ENCODE data around the gene HCK. TPM values are rescaled to one million over a fixed set of nuclear protein-coding genes. Genes with fewer than 3 reads are reported as not detected.
"Not testable (repeated sequence)": the region's sequence is repeated elsewhere in the genome, so short reads cannot be mapped to it uniquely, and the experiment has no call there.

The HCK gene
- polyA plus RNA-seq, 1 donor: 3.5 TPM

DNA sequence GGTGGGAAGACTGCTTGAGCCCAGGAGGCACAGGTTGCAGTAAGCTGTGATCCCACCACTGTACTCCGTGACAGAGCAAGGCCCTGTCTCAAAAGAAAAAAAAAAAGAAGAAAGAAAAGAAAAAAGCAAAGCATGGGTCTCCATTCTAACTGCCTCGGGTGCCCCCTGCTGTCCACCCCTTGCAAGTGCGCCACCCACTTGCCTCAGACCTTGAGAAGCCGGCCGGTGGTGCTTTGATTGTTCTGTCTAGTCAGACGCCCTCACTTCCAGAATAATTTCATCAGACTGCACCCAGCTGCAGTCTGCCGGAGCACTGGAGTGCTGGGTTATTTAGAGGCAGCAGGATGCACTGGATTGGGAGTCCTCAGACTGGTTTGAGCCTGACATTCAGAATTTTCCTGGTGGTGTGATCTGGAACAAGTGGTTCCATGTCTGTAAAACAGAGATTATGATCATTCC, 39.9 kb downstream of the HCK start:
- DNase-seq (ENCODE audit: low read depth): no peak

DNA sequence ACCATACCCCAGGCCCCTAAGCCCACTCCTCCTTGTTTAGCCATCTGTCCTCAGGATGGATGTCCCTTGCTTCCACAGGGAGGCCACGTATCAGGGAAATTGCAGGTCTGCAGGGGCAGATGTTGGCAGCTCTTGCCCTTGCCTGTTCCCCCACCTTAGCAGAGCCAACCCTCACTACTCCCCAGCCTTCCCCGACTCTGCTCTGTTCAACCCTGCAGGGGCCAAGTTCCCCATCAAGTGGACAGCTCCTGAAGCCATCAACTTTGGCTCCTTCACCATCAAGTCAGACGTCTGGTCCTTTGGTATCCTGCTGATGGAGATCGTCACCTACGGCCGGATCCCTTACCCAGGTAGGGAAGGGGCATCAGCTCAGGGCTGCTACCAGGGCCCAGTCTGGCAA, 46.7 kb downstream of the HCK start:
- no peak for DNase-seq (ENCODE audit: low read depth)

DNA sequence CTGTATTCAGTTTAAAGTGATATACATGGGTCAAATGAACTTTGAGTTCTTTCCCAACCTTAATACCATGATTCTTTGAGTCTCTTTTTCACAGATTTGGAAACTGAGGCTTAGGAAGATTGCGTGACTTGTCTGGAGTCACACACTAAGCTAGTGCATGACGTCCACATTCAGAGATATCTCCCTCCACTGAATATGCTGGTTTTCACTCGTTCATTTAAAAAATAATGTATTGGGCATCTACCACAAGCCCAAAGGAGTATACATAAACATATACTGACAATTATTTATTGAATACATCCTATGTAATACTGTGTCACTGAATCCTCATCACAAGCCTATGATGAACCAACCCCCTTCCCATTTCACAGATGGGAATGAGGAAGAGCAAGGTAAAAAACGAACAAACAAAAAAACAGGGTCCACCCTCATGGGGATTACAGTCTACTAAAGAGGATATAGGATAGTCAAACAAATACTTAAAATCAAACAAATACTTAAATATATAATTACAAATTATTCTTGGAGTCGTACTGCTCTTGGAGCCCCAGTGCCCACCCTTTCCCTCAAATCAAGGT, 56.9 kb downstream of the HCK start:
- no peak for DNase-seq (ENCODE audit: low read depth)

DNA sequence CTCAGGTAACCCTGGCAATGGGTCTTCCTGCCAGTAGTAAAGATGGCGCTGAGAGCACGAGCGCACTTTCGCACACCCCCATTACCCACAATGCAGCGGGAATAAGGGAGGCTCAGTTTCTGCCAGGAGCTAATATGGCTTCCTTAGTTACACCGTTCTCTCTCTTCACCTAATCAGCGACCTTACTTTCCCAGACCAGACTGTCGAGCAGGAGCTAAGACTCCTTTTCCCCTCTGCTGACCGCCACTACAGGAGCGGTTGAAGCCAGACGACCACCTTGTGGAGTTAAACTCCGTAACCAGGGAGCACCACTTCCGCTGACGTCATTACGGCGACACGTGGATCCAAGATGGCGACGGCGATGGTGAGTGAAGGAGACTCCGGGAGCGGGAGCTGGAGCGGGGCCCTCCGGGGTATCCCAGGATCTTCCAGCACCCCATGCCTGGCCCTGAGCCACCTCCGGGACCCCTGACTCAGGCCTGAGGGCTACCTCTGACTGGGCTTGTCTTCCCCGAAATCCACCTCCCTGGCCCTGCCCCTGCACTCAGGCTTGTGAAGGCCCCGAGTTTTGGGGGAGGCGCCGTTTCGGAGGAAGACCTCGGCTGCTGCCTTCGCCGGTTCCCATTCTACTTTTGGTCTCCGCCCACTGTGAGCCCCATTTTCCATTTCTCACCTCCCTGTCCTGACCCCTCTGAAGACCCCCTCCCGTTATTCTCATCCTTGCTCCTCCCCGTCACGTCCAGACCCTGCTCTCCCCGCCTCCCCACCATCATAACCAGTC, 57.5 kb downstream of the HCK start, which contains the start of gene TM9SF4:
TM9SF4 (plus strand) TSS at position 323 of the 781 bp plus-strand sequence; CDS start at position 350, 27 bp downstream.
- DNase-seq (ENCODE audit: low read depth): peak; percentile 92

DNA sequence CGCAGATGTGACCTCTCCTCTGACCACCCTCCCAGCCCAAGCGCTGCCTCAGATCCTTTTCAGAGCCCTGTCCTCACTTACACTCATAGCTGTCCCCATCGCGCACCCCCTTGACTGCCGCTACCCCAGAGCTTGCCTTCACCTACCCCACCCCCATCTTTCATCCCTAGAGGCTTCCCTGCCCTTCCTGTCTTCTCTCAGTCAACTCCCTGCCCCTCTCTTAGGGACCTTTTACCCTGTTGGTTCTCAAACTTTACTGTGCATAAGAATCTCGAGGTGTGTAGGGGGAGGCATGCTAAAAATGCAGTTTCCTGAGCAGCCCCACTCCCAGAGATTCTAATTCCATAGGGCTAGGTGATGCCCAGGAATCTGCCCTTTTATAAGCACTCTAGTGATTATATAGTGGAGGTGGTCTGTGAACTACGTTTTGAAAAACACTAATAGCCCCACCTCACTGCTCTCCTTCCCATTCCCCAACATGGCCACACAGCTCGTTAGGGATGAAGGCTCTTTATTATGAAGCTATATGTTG, 58.2 kb downstream of the HCK start:
- DNase-seq (ENCODE audit: low read depth): no peak

DNA sequence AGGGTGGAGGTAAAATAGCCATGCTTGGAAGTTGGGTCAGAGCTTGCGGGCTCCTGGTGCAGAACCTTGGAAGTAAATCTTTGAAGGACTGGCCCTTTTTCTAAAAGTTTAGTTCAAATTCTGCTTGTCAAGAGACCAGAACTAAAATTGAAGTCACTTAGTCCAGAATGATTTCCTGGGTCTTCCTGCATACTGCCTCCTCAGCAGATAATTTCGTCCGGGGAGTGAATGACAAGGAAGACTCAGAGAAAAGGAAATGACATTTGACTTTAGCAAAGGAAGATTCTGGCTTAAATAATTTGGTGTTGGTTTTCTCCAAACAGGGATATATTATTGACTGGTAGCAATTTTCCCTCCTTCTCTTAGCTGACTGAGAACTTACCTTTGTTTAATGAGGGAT, 58.7 kb downstream of the HCK start:
- DNase-seq (ENCODE audit: low read depth): no peak

DNA sequence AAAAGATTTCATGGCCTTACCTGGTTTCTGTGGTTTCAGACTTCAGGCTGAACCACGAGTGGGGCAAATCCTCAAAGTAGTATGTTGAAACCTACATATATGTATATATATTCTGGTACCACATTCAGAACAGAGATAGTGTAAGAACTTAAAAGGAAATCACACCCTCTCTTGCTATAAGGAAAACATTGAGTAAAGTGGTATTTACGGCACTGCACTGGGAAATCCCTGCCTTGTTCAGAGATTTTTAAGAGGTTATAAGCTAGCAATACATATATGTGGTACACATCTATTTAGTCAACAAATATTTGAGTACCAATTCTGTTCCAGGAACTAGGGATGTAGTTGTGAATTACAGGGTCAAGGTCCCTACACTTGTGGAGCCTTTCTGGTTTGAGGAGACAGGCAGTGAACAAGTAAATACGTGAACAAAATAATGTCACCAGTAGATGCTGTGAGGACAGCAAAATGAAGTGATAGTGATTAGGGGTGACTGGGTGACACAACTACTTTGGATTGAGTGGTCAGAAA, 59.2 kb downstream of the HCK start:
- DNase-seq (ENCODE audit: low read depth): no peak

DNA sequence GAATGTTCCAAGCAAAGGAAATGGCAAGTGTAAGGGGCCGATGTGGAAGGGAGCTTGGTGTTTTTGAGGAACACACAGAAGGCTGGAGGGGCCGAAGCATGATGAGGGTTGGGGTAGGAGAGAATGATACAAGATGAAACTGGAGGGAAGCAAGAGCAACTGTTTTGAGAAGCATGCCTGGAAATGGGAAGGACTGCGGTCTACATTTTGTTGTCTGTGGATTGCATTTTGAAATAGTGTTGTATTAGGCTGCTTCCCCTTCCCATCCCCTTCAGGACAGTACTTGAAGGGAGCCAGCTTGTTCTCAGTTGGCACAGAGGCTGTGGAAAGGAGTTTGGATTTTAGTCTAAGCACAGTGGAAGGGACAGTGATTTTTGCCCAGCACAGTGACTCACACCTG, 59.7 kb downstream of the HCK start:
- no peak for DNase-seq (ENCODE audit: low read depth)

GRCh38 chr20:32112841-32113240, 60.8 kb downstream of the HCK start:
- DNase-seq (ENCODE audit: low read depth): no peak

DNA sequence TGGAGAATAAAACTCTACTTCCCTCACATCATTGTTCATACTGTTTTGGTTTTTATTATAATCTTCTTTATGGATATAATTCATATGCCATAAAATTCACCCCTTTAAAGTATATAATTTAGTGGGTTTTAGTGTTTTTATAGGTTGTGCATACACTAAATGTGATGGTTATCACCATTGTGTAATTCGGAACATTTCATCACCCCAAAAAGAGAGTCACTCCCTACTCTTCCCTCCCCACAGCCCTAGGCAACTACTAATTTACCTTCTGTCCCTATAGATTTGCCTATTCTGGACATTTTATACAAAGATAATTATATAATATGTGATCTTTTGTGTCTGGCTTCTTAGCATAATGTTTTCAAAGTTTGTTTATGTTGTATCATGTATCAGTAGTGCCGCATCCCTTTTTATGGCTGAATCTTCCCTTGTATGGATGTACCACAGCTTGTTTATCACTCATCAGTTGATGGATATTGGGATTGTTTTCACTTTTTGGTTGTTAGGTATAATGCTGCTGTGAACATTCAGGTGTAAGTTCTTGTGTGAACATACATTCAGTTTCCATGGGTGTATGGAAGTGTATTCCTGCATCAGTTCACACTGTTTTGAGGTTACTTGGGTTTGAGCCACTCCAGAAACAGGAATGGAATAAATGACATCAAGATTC, 61.7 kb downstream of the HCK start:
- DNase-seq (ENCODE audit: low read depth): no peak

GRCh38 chr20:32114305-32114960, 62.4 kb downstream of the HCK start:
- no peak for DNase-seq (ENCODE audit: low read depth)

DNA sequence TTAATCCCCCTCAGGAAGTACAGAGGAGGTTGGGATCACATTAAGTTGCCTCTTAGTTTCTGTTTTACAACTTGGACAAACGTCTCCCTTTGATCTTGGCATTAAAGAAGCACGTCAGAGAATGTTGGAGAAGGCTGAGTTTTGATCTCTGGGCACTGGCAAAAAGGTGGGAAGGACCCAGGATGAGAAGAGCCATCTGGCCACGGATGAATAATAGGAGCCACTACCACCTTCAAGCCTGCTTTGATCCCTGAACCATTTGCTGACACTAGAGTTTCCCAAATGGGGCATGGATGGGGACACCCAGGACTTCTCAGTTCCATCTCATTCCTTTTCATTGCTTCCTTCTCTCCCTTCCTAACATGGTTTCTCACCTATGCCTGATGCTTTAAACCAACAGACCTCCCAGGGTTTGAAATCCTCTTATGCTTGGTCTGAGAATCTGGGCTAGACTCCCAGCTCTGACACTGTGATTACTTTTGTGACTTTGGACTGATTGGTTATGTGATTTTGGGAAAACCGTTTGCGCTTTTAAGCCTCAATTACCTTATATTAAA, 63.2 kb downstream of the HCK start:
- DNase-seq (ENCODE audit: low read depth): no peak

DNA sequence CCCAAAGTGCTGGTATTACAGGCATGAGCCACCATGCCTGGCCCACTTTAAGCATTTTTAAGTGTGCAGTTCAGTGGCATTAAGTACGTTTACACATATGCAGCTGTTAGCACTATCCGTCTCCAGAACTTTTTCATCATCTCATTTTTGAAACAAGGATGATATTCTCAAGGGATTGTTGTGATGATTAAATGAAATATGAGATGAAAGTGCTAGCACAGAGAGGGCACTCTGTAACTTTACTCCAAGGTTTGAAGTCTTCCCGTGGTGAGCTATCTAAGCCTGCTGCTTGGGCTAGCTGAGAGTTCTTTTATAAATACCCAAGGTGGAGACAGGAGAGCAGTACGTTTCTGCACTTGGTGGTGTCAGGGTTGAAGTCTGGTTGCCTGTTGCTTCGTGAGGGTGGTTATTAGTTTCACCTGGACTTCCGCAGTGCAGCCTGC, 64.1 kb downstream of the HCK start:
- no peak for DNase-seq (ENCODE audit: low read depth)

GRCh38 chr20:32116796-32117195, 64.8 kb downstream of the HCK start:
- not testable (repeated sequence) for DNase-seq (ENCODE audit: low read depth)

DNA sequence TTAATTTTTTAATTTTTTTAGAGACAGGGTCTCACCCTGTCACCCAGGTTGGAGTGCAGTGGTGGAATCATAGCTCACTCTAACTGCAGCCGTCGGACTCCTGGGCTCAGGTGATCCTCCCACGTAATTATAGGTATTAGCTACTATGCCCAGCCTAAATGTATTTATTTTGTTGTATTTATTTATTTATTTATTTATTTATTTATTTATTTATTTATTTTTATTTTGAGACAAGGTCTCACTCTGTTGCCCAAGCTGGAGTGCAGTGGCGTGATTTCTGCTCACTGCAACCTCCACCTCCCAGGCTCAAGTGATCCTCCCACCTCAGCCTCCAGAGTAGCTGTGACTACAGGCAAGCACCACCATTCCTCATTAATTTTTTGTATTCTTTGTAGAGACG, 66.4 kb downstream of the HCK start:
- not testable (repeated sequence) for DNase-seq (ENCODE audit: low read depth)

DNA sequence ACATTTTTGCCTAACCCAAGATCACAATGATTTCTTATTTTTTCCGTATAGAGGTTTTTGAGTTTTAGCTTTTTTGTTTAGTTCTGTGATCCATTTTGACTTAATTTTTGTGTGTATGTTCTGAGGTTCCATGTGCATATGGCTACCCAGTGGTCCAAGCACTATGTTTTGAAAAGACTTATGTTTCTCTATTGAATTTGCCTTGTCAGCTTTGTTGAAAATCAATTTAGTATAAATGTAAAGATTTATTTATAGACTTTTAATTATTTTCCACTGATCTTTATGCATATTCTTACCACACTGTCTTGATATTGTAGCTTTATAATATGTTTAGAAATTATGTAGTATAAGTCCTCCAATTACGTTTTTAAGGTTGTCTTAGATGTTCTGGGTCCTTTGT, 67.7 kb downstream of the HCK start:
- DNase-seq (ENCODE audit: low read depth): no peak

DNA sequence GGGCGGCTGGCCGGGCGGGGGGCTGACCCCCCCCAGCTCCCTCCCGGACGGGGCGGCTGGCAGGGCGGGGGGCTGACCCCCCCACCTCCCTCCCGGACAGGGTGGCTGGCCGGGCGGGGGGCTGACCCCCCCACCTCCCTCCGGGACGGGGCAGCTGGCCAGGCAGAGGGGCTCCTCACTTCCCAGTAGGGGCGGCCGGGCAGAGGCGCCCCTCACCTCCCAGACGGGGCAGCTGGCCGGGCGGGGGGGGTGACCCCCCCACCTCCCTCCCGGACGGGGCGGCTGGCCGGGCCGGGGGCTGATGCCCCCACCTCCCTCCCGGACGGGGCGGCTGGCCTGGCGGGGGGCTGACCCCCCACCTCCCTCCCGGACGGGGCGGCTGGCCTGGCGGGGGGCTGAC, 69.9 kb downstream of the HCK start:
- not testable (repeated sequence) for DNase-seq (ENCODE audit: low read depth)

- DNase-seq (ENCODE audit: low read depth): no peak
These were observed 71.0 kb downstream of the HCK start for GRCh38 chr20:32123088-32123487.

GRCh38 chr20:32124916-32125454, 72.9 kb downstream of the HCK start:
- DNase-seq (ENCODE audit: low read depth): no peak

DNA sequence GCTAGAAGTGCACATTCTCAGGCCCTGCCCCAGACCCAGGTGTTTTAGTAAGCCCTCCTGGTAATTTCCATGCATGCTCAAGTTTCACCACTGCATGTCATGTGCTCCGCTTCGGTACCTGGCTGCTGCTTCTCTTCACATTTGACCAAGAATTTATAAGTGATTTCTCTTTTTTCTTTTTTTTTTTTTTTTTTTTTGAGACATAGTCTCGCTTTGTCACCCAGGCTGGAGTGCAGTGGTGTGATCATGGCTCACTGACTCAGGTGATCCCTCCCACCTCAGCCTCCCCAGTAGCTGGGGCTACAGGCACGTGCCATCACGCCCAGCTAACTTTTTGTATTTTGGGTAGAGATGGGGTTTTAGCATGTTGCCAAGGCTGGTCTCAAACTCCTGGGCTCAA, 73.5 kb downstream of the HCK start:
- DNase-seq (ENCODE audit: low read depth): no peak

- DNase-seq (ENCODE audit: low read depth): no peak
These were observed 74.9 kb downstream of the HCK start for GRCh38 chr20:32126919-32127318.
